ENCODE data around the gene TRIO.

The TRIO gene

DNA sequence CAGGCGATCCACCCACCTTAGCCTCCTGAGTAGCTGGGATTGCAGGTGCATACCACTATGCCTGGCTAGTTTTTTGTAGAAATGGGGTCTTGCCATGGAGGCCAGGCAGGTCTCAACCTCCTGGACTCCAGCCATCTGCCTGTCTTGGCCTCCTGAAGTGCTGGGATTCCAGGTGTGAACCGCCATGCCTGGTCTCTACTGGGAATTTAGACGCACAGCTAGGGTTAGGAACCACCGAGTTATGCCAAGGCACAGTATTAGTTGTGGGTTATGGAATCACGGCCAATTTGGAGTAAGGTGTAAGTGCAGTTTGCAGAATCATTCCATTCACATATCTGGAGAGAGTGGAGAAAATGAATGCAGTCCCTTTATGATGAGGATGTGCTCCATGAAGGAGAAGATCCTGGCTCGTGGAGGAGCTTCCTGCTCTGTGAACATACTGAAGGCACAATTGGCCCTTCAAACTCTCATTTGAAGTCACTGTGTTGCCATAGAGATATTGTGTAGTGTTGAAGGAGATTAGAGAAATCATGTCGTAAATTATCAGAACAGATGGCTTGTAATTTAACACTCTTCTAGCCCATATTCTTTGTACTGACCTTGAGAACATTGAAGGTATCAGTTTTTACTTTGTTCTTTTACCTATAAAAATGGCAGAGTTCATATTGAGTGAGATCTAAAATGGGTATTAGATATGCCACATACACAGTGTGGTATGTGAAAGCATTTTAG lies 18.8 kb downstream of the TRIO start (continued):
- TF ChIP-seq EGR2 (tag by site-specific recombination; IDR thresholded peaks at IDR 0.05; ENCODE audit: low read depth) (no peak), ZNF10 (tag by site-specific recombination; IDR thresholded peaks at IDR 0.05) (no peak), ZNF544 (tag by site-specific recombination; IDR thresholded peaks at IDR 0.05) (no peak), ZNF558 (tag by site-specific recombination; IDR thresholded peaks at IDR 0.05) (peak; percentile 42; the same call in 1 of the 2 replicates), ZNF664 (tag by site-specific recombination; IDR thresholded peaks at IDR 0.05) (no peak), ZBTB7A (tag by site-specific recombination; IDR thresholded peaks at IDR 0.05; ENCODE audit: low read depth) (no peak), ZNF501 (tag by site-specific recombination; IDR thresholded peaks at IDR 0.05) (peak; percentile 34; the same call in 1 of the 2 replicates), ZNF830 (tag by site-specific recombination; IDR thresholded peaks at IDR 0.05; ENCODE audit: low read depth) (no peak), ZFP3 (tag by site-specific recombination; IDR thresholded peaks at IDR 0.05; ENCODE audit: low read depth) (no peak), ZNF19 (tag by site-specific recombination; IDR thresholded peaks at IDR 0.05; ENCODE audit: low read depth) (no peak), ELK4 (IDR thresholded peaks at IDR 0.05; ENCODE audit: borderline replicate concordance, low read depth, low read length) (no peak), BCL11A (tag by site-specific recombination; IDR thresholded peaks at IDR 0.05; ENCODE audit: low read depth) (no peak), ZNF114 (tag by site-specific recombination; IDR thresholded peaks at IDR 0.05) (no peak), TRIM28 (IDR thresholded peaks at IDR 0.05; ENCODE audit: borderline replicate concordance, low read length) (no peak), ZFP69B (tag by site-specific recombination; IDR thresholded peaks at IDR 0.05) (no peak), TSHZ1 (tag by site-specific recombination; IDR thresholded peaks at IDR 0.05; ENCODE audit: borderline replicate concordance) (no peak), AEBP2 (tag by site-specific recombination; IDR thresholded peaks at IDR 0.05; ENCODE audit: borderline replicate concordance) (no peak), ZNF302 (tag by site-specific recombination; IDR thresholded peaks at IDR 0.05; ENCODE audit: low read depth) (no peak), ZNF529 (tag by site-specific recombination; IDR thresholded peaks at IDR 0.05; ENCODE audit: insufficient replicate concordance) (no peak), ZNF133 (tag by site-specific recombination; IDR thresholded peaks at IDR 0.05) (no peak), ZNF112 (tag by site-specific recombination; IDR thresholded peaks at IDR 0.05) (no peak), ZNF514 (tag by site-specific recombination; IDR thresholded peaks at IDR 0.05) (no peak), ZNF626 (tag by site-specific recombination; IDR thresholded peaks at IDR 0.05) (no peak), ZNF701 (tag by site-specific recombination; IDR thresholded peaks at IDR 0.05) (no peak), ZNF449 (tag by site-specific recombination; IDR thresholded peaks at IDR 0.05) (no peak), ZNF48 (tag by site-specific recombination; IDR thresholded peaks at IDR 0.05) (no peak)
- TF ChIP-seq, protein P1, sequence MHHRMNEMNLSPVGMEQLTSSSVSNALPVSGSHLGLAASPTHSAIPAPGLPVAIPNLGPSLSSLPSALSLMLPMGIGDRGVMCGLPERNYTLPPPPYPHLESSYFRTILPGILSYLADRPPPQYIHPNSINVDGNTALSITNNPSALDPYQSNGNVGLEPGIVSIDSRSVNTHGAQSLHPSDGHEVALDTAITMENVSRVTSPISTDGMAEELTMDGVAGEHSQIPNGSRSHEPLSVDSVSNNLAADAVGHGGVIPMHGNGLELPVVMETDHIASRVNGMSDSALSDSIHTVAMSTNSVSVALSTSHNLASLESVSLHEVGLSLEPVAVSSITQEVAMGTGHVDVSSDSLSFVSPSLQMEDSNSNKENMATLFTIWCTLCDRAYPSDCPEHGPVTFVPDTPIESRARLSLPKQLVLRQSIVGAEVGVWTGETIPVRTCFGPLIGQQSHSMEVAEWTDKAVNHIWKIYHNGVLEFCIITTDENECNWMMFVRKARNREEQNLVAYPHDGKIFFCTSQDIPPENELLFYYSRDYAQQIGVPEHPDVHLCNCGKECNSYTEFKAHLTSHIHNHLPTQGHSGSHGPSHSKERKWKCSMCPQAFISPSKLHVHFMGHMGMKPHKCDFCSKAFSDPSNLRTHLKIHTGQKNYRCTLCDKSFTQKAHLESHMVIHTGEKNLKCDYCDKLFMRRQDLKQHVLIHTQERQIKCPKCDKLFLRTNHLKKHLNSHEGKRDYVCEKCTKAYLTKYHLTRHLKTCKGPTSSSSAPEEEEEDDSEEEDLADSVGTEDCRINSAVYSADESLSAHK (tag by site-specific recombination; IDR thresholded peaks at IDR 0.05) = no peak
- TF ChIP-seq, protein P2, sequence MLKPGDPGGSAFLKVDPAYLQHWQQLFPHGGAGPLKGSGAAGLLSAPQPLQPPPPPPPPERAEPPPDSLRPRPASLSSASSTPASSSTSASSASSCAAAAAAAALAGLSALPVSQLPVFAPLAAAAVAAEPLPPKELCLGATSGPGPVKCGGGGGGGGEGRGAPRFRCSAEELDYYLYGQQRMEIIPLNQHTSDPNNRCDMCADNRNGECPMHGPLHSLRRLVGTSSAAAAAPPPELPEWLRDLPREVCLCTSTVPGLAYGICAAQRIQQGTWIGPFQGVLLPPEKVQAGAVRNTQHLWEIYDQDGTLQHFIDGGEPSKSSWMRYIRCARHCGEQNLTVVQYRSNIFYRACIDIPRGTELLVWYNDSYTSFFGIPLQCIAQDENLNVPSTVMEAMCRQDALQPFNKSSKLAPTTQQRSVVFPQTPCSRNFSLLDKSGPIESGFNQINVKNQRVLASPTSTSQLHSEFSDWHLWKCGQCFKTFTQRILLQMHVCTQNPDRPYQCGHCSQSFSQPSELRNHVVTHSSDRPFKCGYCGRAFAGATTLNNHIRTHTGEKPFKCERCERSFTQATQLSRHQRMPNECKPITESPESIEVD (tag by site-specific recombination; IDR thresholded peaks at IDR 0.05) = peak; percentile 78
